GM21619 (cell line): Measurements from ENCODE around the gene AGAP9.
"Not testable (repeated sequence)": the region's sequence is repeated elsewhere in the genome, so short reads cannot be mapped to it uniquely, and the experiment has no call there.

Experiments used
- ATAC-seq: cut with Tn5 transposase; IDR thresholded peaks from one replicate; pipeline ENCODE4 v1.9.1; 2021; ENCODE audit not compliant: unreplicated experiment

The AGAP9 gene

DNA sequence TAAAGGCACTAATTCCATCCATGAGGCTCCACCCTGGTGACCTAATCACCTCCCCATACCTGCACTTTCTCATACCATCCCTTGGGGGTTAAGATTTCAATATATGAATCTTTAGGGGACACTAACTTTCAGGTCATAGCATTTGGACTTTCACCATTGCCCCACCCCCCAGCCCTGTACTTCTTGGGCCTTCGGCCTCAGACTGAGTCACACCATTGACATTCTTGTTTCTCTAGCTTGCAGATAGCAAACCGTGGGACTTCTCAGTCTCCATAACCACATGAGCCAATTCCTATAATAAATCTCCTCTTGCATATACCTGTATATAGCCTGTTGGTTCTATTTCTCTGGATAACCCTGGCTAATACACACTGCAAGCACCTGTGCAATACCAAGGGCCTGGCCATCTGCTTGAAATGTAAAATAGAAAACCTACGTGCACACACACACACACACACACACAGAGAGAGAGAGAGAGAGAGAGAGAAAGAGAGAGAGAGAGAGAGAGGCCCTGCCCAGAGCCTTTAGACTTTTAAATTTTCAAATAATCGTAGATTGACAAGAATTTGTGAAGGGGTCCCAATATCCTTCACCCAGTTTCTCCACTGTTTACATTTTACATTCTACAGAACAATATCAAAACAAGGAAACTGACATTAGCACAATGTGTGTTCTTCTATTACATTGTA lies 64.8 kb downstream of the AGAP9 start:
- no peak for ATAC-seq

DNA sequence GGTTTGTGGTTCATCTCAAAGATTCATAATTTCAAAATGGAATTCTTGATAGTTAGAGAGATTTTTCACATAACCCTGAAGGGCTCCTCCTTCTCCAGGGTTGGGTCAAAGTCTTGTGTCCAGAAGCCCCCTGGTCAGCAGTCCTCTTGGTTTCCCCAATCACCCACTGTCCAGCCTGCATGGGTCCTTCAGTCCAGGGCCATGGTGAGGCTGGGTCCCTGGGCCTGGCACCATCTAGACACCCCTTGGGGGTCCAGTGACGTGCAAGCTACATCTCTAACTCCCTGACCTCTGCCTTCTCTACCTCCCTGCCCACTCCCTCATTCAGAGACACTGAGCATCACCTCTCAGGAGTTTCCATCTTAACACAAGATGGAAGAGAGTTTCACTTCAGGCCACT lies 65.6 kb downstream of the AGAP9 start:
- ATAC-seq = no peak

DNA sequence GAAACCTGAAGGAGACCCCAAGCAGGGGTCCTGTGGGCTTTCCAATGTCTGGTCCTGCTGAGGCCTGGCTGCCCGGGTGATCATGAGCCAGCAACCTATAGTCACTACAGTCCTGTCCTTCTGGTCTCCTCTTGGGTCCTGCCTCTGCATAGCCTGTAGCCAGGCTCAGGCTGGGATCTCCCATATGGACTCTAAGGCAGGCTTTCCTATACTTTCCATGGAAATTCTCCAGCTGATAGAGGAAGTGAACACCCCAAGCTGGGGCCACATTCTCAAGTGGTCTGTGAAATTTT lies 66.0 kb downstream of the AGAP9 start:
- ATAC-seq = no peak

DNA sequence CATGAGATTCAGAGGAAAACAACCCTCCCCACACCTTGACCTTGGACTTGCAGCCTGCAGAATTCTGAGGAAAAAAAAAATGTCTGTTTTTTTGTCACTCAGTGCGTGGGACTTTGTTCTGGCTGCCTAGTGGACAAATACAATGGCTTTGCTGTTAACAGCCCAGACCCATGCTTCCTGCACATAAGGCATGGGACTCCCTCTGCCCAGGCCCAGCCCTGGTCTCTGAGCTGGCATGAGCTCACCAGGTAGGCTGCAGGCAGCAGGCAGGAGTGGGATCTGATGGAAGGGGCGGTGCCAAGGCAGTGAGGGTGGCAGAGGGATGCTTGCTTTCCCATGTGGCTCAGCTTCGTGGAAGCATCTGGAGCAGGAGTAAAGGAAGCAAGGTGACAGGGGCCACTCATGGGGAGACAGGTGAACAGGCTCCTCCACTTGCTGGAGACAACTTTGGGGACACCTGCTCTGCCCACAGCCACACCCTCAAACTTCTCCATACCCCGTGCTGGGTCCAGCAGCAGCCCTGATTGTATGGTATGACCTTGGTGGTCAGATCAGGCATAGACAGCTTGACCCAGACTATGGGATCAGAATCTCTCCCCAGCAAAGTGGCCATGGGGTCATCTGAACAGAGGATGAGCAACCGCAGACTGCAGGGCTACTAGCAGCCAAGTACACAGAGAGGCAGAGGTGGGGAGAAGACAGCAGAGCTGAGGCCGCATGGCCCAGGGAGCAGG lies 66.5 kb downstream of the AGAP9 start:
- no peak for ATAC-seq

DNA sequence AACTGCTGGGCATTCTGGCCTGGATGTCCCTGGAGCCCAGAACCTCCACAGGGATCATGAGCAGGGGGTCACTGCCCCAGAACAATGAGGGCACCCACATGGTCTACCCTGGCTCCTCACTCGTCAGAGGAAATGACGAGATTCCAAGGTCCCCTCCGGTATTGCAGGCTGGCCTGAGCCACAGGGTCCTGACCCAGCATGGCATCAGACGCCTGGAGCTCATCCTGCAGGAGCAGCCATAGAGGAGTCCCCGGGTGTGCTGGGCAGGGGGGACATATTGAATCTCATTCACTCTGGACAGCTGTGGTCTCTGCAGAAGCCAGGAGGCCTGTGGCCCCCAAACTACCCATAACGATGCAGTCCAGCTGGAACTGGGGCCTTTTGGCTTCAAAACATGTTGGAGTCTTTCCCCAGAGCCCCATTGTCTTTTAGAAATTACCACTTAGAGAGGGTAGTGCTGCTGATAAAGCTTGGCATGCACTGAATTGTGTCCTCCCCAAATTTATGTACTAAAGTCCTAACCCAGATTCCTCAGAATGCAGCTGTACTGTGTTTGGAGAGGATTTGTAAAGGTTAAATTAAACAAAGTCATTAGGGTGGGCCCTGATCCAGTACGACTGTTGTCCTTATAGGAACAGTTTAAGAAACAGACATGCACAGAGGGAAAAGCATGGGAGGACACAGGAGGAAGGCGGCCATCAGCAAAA lies 67.2 kb downstream of the AGAP9 start:
- ATAC-seq = no peak

DNA sequence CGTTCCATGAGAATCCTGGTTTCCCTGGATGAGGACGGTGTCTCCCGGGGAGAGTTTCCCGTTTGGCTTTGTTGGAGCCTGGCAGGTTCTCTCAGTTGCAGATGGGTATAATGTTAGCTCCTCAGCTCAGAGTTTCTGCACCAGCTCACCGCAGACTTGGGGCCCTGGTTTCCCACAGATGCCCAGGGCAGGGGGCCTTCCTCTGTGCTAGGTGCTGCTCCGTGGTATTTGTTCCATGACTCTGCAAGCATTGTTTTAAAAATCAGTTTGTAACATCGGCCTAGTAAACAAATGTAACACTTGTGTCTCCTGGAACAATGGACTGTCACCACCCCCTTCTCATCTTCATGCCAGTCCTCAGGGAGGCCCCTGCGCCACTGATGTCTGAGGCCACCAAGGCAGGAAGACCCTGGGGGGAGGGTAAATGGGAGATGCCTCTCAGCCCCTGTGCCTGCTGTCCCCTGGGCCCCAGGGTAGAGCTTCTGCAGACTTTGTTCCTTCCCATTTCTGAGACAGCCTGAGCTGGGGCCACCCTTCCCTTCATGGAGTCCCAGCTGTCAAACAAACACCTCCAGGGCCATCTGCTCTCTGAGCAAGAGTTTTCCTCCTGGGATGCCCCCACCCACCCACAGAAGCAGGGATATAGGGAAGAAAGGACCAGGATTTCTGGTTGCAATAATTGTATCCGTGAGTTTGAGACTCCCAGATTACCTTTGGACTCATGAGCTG lies 67.9 kb downstream of the AGAP9 start:
- ATAC-seq = not testable (repeated sequence)

DNA sequence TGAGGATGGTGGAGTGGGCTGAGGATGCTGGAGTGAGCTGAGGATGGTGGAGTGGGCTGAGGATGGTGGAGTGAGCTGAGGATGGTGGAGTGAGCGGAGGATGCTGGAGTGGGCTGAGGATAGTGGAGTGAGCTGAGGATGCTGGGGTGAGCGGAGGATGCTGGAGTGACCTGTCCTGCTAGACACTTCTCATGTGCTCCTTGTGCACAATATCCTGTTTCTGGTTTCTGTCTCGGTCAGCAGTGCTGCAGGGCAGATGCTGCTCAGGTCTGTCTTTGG lies 68.7 kb downstream of the AGAP9 start:
- no peak for ATAC-seq

DNA sequence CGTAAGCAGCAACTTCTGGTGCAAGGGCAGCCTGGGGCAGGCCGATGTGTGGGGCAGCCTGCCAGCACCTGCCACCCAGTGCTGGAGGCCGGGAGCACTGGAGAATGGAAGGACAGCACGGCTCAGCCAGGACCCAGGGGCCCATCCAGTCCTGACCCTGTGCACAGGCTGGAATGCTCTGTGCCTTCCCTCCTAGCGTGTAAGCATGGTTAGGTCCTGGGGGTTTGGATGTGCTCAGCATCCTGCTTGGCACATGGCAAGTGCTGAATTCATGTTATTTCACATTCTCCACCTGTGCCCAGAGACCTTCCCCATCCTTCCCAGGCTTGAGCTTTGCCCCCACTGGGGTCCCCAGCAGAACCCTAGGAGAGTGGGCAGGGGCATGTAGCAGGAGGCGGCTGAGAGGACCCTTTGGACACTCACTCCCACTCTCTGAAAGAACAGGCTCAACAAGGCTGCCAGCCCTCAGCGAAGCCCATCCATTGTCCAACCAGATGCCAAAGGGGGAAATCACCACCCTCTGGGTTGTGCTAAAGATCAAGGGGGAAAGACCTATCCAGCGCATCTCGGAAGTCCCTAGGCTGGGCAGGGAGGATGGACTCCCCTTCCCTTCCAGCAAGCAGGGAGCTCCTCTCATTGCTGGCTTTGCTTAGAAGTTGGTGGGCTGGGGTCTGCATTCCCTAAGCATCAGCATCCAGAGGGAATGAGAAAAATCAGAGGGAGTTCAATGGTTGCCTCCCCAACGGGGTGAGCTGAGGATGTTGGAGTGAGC lies 69.2 kb downstream of the AGAP9 start:
- no peak for ATAC-seq

DNA sequence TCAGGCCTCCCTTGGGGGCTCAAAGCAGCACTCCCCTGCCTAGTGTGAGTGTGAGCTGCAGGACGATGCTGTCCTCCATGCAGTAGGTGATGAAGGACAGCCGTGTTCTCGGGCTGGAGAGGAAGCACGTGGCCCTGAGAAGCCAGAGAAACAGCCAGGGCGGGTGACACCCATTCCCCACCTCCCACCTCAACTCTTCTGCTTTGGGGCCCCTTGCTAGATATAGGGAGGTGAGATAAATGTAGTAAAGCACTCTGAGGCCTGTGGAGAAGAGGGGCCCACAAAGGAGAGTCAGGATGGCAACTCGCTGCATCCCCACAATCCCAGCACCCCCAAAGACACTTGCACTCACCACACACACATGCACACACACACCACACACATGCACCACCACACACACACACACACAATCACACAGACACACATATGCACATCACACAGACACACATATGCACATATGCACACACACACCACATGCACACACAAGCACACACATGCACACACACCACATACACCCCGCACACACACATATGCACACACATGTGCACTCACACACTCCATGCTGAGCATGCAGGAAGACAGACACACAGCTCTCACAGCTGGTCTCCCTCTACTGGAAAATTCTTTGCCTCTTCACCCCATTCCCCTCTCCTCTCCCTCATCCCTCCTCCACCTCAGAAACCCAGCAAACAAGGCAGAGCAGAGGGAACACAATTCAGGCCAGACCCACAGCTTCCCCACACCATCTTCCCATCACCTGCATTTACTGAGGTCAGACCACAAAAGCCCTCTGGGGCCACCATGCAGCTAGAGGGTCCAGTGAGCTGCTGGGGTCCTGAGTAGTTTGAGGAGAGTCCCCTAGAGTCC lies 70.1 kb downstream of the AGAP9 start:
- ATAC-seq = no peak

DNA sequence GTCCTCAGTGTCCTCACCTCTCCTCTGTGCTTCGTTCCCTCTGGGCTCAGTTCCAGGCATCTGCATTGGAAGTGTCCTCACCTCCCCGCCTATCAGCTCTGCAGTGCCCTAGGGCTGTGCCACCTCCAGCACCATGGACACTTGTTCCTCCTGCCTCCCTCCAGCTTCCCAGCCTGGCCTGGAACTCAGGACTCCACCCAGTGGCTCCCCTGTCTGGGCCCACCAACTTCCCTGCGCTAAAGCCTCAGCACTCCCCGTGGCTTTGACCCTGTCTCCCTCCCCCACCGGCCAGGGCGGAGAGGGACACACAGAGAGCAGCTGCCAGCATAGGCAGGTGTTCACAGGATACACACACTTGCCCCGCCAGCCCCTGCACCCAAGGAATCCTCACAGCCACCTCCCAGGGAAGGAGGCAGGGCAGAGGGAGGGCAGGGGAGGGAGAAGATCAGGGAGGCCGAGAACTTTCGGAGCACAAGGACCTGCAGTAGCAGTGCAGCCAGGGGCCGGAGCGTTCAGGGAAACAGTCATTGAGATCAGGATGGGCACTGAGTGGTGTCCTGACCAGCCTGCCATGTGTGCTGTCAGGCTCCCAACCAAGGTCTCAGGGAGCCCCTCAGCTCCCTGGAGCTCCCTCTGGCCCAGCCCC lies 70.8 kb downstream of the AGAP9 start:
- no peak for ATAC-seq

DNA sequence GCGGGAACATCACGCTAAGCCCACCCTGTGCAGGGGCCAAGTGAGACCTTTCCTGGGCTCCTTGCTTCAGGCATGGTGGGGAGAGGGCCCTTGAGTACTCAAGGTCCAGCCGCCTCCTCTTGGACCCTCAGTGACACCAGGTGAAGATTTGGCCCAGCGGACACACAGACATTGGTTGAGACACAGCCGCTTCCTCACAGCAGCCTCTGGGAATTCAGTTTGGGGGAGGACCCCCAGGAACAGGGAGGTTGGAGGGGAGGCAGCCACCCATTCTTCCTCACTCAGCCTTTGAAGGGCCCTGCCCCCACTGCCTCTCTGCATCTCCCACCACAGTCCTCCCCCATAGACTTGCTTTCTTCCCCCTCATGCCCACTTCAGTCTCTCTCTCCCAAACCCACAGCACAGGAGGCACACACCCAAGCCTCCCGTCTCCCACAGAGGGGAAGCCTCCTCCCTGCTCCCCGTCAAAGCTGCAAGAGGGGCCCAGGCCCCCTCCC lies 71.4 kb downstream of the AGAP9 start:
- ATAC-seq = no peak
